ENCODE measurements around the gene SDR42E1.
"Not testable (repeated sequence)": the region's sequence is repeated elsewhere in the genome, so short reads cannot be mapped to it uniquely, and the experiment has no call there.

The SDR42E1 gene

GRCh38 chr16:82020051-82020450 is 8.8 kb upstream of the SDR42E1 start:
- Mint-ChIP-seq H3K27ac (no peak overlapping the region), H3K9me3 (no peaks in the 10 kb centered on the region), H3K36me3 (no peaks in the 10 kb centered on the region), H3K4me3 (no peak overlapping the region), H3K4me1 (no peaks in the 10 kb centered on the region)
- ATAC-seq, result no peak
- DNase-seq (ENCODE audit: low spot score in 2 of 2), result no peak

GRCh38 chr16:82019535-82019934 is 8.3 kb upstream of the SDR42E1 start:
- no peak overlapping the region for H3K4me3 Mint-ChIP-seq
- H3K9me3 Mint-ChIP-seq, result no peaks in the 10 kb centered on the region
- H3K27ac Mint-ChIP-seq, result no peak overlapping the region
- H3K36me3 Mint-ChIP-seq, result no peaks in the 10 kb centered on the region
- no peak for ATAC-seq
- no peaks in the 10 kb centered on the region for H3K4me1 Mint-ChIP-seq
- no peak for DNase-seq (ENCODE audit: low spot score in 2 of 2)

- Mint-ChIP-seq H3K36me3 (no peaks in the 10 kb centered on the region), H3K4me3 (no peak overlapping the region), H3K9me3 (no peaks in the 10 kb centered on the region), H3K4me1 (no peaks in the 10 kb centered on the region), H3K27ac (no peak overlapping the region)
- no peak for ATAC-seq
- no peak for DNase-seq (ENCODE audit: low spot score in 2 of 2)
These were observed 6.8 kb upstream of the SDR42E1 start for GRCh38 chr16:82017911-82018568.

- Mint-ChIP-seq H3K36me3 (no peaks in the 10 kb centered on the region), H3K27ac (no peak overlapping the region), H3K4me3 (no peak overlapping the region), H3K4me1 (peaks cover 2% of the 10 kb centered on the region), H3K9me3 (no peaks in the 10 kb centered on the region)
- DNase-seq (ENCODE audit: low spot score in 2 of 2) (no peak), ATAC-seq (no peak)
These were observed 5.7 kb upstream of the SDR42E1 start for GRCh38 chr16:82016964-82017363.

GRCh38 chr16:82016263-82016662 is 5.0 kb upstream of the SDR42E1 start:
- ATAC-seq (no peak), DNase-seq (ENCODE audit: low spot score in 2 of 2) (no peak)
- H3K27ac Mint-ChIP-seq, result no peak overlapping the region
- peaks cover 9% of the 10 kb centered on the region for H3K4me1 Mint-ChIP-seq
- H3K4me3 Mint-ChIP-seq, result no peak overlapping the region
- H3K9me3 Mint-ChIP-seq, result peaks cover 4% of the 10 kb centered on the region
- H3K36me3 Mint-ChIP-seq, result no peaks in the 10 kb centered on the region

- H3K9me3 Mint-ChIP-seq, result peaks cover 7% of the 10 kb centered on the region
- H3K27ac Mint-ChIP-seq, result no peak overlapping the region
- H3K4me3 Mint-ChIP-seq, result no peak overlapping the region
- ATAC-seq, result no peak
- no peak for DNase-seq (ENCODE audit: low spot score in 2 of 2)
- H3K36me3 Mint-ChIP-seq, result no peaks in the 10 kb centered on the region
- H3K4me1 Mint-ChIP-seq, result peaks cover 18% of the 10 kb centered on the region
These were observed 1.9 kb upstream of the SDR42E1 start for GRCh38 chr16:82013139-82013538.

- H3K9me3 Mint-ChIP-seq, result peaks cover 7% of the 10 kb centered on the region
- DNase-seq (ENCODE audit: low spot score in 2 of 2) (no peak), ATAC-seq (peak; percentile 65)
- peaks cover 18% of the 10 kb centered on the region for H3K4me1 Mint-ChIP-seq
- H3K4me3 Mint-ChIP-seq, result peak overlapping the region; percentile 77
- no peaks in the 10 kb centered on the region for H3K36me3 Mint-ChIP-seq
- peak overlapping the region; percentile 91 for H3K27ac Mint-ChIP-seq
These were observed 621 bp downstream of the SDR42E1 start for GRCh38 chr16:82010649-82011048.

- H3K4me1 Mint-ChIP-seq, result peaks cover 18% of the 10 kb centered on the region
- not testable (repeated sequence) for H3K27ac Mint-ChIP-seq; H3K4me3 Mint-ChIP-seq; H3K9me3 Mint-ChIP-seq; ATAC-seq; DNase-seq (ENCODE audit: low spot score in 2 of 2); H3K36me3 Mint-ChIP-seq
These were observed 1.5 kb downstream of the SDR42E1 start for GRCh38 chr16:82009789-82010188.

GRCh38 chr16:82008957-82009592 is 2.2 kb downstream of the SDR42E1 start:
- peaks cover 18% of the 10 kb centered on the region for H3K4me1 Mint-ChIP-seq
- no peak for DNase-seq (ENCODE audit: low spot score in 2 of 2)
- H3K27ac Mint-ChIP-seq, result no peak overlapping the region
- H3K36me3 Mint-ChIP-seq, result no peaks in the 10 kb centered on the region
- H3K9me3 Mint-ChIP-seq, result peaks cover 7% of the 10 kb centered on the region
- no peak for ATAC-seq
- H3K4me3 Mint-ChIP-seq, result no peak overlapping the region

GRCh38 chr16:82007189-82007588 is 4.1 kb downstream of the SDR42E1 start:
- Mint-ChIP-seq H3K9me3 (peaks cover 7% of the 10 kb centered on the region), H3K4me1 (peaks cover 18% of the 10 kb centered on the region), H3K4me3 (no peak overlapping the region), H3K36me3 (no peaks in the 10 kb centered on the region), H3K27ac (no peak overlapping the region)
- ATAC-seq, result no peak
- no peak for DNase-seq (ENCODE audit: low spot score in 2 of 2)

GRCh38 chr16:82006036-82006435 is 5.2 kb downstream of the SDR42E1 start:
- Mint-ChIP-seq H3K27ac (no peak overlapping the region), H3K9me3 (peaks cover 3% of the 10 kb centered on the region), H3K4me1 (peaks cover 9% of the 10 kb centered on the region), H3K36me3 (no peaks in the 10 kb centered on the region), H3K4me3 (no peak overlapping the region)
- no peak for ATAC-seq
- no peak for DNase-seq (ENCODE audit: low spot score in 2 of 2)

- no peak overlapping the region for H3K4me3 Mint-ChIP-seq
- H3K36me3 Mint-ChIP-seq, result no peaks in the 10 kb centered on the region
- ATAC-seq, result no peak
- DNase-seq (ENCODE audit: low spot score in 2 of 2), result no peak
- H3K4me1 Mint-ChIP-seq, result peaks cover under 1% of the 10 kb centered on the region
- H3K27ac Mint-ChIP-seq, result no peak overlapping the region
- peaks cover 3% of the 10 kb centered on the region for H3K9me3 Mint-ChIP-seq
These were observed 6.0 kb downstream of the SDR42E1 start for GRCh38 chr16:82005027-82005830.

- no peak overlapping the region for H3K4me3 Mint-ChIP-seq
- H3K4me1 Mint-ChIP-seq, result no peaks in the 10 kb centered on the region
- H3K27ac Mint-ChIP-seq, result no peak overlapping the region
- peaks cover 2% of the 10 kb centered on the region for H3K9me3 Mint-ChIP-seq
- no peak for ATAC-seq
- DNase-seq (ENCODE audit: low spot score in 2 of 2), result no peak
- H3K36me3 Mint-ChIP-seq, result peaks cover 6% of the 10 kb centered on the region
These were observed 6.7 kb downstream of the SDR42E1 start for GRCh38 chr16:82004601-82005000.

GRCh38 chr16:82002831-82003230 is 8.4 kb downstream of the SDR42E1 start:
- Mint-ChIP-seq H3K36me3 (peaks cover 7% of the 10 kb centered on the region), H3K27ac (no peak overlapping the region), H3K4me3 (no peak overlapping the region), H3K9me3 (no peaks in the 10 kb centered on the region), H3K4me1 (no peaks in the 10 kb centered on the region)
- no peak for ATAC-seq
- DNase-seq (ENCODE audit: low spot score in 2 of 2), result no peak

GRCh38 chr16:81997738-81998137 is 13.5 kb downstream of the SDR42E1 start:
- H3K4me3 Mint-ChIP-seq, result no peak overlapping the region
- no peaks in the 10 kb centered on the region for H3K9me3 Mint-ChIP-seq
- H3K36me3 Mint-ChIP-seq, result peaks cover 7% of the 10 kb centered on the region
- H3K4me1 Mint-ChIP-seq, result no peaks in the 10 kb centered on the region
- DNase-seq (ENCODE audit: low spot score in 2 of 2), result no peak
- ATAC-seq, result no peak
- H3K27ac Mint-ChIP-seq, result no peak overlapping the region
